Fibroblast of skin of right biceps (primary cell): Measurements from ENCODE around the gene KRTAP5-2.

Source experiments
- DNase-seq: peaks from one replicate; pipeline ENCODE4 v3.0.0-alpha.2; 2013

The KRTAP5-2 gene

DNA sequence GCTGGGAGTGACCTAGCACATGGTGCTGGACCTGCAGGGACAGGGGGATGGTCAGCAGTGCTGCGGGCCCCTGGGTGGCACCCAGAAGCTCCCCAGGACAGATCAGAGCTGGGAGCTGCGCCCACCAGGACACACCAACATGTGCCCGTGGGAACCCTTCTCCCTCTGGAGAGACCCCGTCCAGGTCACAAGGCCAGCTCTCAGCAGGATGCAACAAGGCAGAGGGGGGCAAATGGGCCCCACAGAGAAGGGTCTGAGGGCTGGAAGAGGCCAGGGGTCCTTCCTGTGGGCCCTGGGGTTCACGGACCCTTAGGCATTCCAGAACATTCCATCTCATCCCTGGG lies 32.2 kb downstream of the KRTAP5-2 start:
- no peak for DNase-seq

DNA sequence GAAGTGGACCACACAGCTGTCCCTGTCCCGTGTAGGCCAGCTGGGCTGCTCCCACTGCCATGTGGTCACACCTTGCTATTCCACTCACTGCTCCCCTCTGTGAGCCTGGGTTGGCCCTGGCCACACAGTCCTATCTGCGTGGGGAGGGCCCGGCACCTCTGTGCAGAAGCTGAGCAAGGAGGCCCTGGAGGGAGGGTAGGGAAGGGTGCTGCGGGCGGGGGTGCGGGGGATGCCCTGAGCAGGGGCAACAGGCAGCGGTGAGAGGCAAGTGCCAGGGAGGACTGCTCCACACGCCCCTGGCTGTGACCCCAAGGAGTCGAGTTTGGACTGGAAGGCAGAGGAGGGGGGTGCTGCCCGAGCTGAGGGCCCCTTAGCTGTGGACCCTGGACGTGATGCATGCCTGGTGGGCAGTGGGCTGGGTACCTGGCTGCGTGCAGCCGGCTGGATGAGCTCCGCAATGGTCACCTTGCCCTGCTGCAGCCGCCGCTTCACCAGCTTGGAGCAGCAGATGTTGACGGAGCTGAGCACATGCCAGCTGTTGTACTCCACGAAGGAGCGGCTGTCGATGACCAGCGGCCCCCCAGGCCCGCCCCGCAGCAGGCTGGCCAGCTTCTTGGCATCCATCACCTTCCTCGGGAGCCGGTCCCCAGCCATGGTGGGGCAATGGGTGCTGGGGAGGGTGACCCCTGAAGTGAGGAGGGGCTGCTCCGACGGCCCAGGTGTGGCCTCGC lies 32.8 kb downstream of the KRTAP5-2 start:
- no peak for DNase-seq

GRCh38 chr11:1564535-1565172 lies 33.4 kb downstream of the KRTAP5-2 start:
- DNase-seq = peak; percentile 88

- no peak for DNase-seq
Measured at GRCh38 chr11:1563697-1564534, 34.2 kb downstream of the KRTAP5-2 start.

DNA sequence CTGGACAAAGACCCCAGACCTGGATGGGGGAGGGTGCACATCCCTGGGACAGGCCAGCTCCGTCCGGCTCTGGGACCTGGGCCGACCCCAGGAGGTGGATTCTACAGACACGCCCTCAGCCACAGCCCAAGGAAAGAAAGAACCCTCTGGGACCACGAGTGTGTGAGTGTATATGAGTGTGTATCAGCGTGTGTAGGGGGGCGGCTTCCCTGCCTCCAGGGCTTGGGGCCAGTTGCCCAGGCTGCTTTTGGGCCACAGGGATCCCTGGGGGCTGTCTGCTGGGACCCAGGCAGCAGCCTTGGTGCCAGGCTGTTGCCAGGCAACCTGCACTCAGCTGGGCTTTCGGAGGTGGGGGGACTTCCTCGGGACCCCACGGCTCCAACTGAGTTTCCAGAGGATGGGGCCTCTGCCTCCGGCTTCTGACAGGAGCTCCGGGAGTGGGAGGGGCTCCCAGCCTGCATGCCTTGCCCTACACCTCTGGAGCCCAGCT lies 34.9 kb downstream of the KRTAP5-2 start:
- no peak for DNase-seq

DNA sequence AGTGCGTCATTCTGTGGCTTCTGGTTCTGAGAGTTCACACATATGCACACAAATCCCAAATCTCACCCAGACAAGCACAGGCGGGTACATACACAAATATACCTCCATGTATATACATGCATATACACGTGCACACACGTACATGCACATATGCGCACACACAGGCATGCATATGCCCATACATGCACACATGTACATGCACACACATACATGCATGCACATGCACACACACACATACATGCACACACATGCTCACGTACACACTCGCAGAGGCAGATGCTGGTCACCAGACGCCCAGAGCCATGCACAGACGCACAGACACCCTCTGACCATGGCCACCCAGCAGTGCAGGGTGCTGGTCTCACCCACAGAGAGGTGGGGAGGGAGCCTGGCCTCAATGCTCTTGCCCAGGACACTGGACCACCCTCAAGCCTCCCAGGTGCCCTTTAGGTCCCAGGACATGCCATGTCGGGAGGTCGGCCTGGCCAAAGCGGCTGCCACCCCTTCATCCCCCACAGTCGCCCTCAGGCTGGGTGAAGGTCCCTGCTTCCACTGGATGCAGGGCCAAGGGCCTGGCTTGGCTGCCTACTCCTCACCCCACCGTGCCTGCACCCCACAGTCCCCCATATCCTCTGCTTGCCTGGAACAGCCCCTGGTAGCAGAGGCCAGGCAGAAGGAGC lies 35.5 kb downstream of the KRTAP5-2 start:
- no peak for DNase-seq

DNA sequence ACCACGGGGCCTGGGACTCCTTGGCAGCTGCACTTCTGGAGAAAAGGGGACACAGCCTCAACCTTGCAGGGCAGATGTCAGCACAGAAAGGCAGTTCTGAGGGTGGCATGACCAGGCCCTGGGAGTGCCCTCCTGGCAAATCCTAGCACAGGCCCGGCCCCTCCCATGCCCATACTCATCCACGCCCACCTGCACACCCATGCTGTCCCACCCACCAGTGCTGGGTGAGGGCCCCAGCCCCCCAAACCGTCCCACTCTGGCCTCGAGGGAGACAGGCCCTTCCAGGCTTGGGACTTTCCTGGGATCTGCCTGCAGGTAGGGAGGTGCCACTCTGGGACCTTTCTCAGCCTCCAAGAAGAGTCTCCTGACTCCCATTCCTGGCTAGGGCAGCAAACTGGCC lies 36.1 kb downstream of the KRTAP5-2 start:
- no peak for DNase-seq

- no peak for DNase-seq
Measured at GRCh38 chr11:1561266-1561665, 36.8 kb downstream of the KRTAP5-2 start.

GRCh38 chr11:1560649-1561251 lies 37.3 kb downstream of the KRTAP5-2 start:
- no peak for DNase-seq

DNA sequence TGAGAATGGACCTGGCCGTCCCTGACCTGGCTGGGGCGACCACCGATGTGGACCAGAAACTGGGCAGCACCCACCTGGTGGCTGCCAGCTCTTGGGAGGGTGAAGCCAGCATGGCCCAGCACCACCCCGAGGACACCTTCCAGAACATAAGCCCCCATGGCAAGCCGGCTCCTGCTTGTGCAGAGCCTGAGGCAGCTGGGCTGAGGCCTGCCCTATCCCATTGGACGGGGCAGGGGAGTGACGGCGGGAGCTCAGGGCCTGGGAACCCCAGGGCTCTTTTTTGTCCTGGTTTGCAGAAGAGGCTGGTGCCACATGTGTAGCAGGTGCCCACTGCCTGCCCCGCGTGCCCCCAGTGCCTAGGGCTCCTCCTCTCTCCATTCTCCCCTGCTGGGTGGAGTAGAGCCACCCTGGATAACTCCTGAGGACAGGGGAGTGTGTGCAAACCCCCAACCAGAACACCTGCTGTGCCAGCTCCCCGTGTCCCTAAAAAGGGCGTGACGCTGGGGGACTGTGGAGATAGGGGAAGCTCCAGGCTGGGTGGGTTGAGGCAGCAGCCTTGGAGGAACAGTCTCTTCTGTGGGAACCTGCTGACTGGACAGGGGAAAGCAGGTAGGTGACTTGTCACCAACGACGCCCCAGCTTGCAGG lies 38.0 kb downstream of the KRTAP5-2 start:
- no peak for DNase-seq

DNA sequence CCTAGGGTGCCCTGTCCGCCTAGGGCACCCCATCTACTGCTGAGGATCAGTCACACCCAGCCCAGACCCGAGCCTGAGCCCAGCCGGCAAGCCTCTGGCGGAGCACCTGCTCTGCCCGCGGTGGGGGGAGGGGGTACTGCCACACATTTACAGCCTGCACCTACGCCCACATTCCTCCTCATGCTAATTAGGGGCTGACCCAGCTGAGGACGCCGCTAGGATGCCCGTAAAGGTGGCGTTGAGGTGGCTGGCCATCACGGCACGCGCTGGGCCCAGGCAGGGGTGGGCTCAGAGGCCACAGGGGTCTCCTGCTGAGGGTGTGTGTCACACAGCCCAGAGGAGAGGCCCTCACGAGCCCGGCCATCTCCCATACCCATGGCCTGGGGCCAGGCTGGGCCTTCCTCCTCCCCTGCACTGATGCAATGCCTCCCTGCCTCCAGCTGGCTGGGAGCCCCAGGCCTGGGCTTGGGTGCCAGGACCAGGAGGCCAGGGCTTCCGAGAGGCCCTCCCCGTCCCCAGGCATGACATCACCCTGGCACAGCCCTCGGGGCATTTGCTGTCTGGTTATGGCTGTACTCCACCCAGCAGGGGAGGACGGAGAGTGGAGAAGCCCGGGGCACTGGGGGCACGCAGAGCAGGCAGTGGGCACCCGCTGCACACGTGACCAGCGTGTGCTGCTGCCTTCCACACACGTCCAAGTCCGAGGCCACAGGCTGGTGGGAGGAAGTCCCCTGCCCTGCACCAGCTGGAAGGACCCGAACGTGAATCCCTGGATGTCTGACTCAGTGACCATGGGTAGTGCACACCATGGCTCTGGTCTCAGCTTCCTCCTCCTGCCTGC lies 38.8 kb downstream of the KRTAP5-2 start:
- peak; percentile 43 for DNase-seq

DNA sequence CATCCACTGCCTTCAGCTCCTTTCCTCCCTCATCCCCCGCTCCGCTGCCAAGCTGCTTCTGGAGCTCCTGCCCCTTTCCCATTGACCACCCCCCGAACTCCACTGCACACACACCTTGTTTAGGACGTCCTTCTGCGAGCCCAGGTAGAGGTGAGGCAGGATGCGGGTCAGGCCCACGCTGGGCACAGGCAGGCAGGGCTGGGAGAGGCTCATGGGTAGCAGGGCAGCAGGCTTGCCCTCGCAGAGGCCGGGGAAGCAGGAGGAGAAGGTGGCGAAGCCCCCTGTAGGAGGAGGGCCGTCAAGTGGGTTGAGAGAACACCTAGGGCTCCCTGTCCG lies 39.4 kb downstream of the KRTAP5-2 start:
- DNase-seq = no peak

GRCh38 chr11:1557904-1558774 lies 40.0 kb downstream of the KRTAP5-2 start:
- DNase-seq = peak; percentile 85

GRCh38 chr11:1557051-1557884 lies 40.8 kb downstream of the KRTAP5-2 start:
- DNase-seq = no peak

- DNase-seq = no peak
Measured at GRCh38 chr11:1556278-1556902, 41.7 kb downstream of the KRTAP5-2 start.

GRCh38 chr11:1555713-1556153 lies 42.4 kb downstream of the KRTAP5-2 start:
- DNase-seq = no peak

DNA sequence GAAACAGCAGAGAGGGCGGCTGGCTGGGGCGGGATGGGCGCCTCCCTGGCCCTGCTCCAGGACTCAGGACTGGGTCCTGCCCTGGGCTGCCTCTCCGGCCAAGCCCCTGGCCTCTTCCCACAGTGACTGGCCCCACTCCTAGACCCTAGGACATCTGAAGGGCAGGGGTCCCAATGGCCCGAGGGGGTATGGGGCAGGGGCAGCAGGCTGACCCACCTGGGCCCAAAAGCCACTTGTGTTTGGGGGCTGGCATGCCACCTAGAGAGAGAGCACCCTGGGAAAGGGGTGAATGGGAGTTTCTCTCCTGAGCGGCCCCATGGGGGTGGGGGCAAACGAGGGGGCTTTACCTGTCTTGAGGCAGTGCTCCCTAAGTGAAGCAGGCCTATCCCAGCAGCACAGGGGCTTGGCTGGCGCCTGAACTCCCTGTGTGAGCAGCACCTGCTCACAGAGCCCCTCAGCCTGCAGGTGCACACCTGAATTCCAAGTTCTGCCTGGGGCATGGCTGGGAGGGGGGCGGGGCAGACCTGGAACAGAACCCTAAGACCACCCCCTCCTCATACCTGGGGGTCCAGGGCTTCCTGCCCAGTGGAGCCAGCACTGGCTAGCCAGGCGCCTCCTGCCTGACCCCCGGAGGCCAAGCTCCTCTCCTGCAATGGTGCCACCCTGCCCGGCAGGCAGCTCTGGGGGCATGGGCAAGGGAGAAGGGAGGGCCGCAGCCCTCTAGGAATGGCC lies 42.9 kb downstream of the KRTAP5-2 start:
- no peak for DNase-seq
